Erythroblast (primary cell): ENCODE data around the gene NFATC1.

Source experiments
- GATA1 ChIP-seq: IDR thresholded peaks from 2 replicates; pipeline ENCODE4 v1.6.1; 2011; ENCODE audit warnings: low read depth, mild to moderate bottlenecking, control low read depth, low read length, moderate library complexity
- POLR2A ChIP-seq: IDR thresholded peaks from 2 replicates; pipeline ENCODE4 v1.6.1; 2011; ENCODE audit warnings: mild to moderate bottlenecking, low read length

- peak; percentile 33 for TF ChIP-seq POLR2A
- no peak for TF ChIP-seq GATA1
These were observed 128.0 kb downstream of the NFATC1 start for GRCh38 chr18:79523736-79524180.
